ENCODE data around the gene KEL. TPM values are rescaled to one million over a fixed set of nuclear protein-coding genes. Genes with fewer than 3 reads are reported as not detected.

Gene KEL
- total and polyA plus RNA-seq, 2 of the 4 experiments (the other 2 are of a cell fraction): 0.03 TPM; not detected in 1

DNA sequence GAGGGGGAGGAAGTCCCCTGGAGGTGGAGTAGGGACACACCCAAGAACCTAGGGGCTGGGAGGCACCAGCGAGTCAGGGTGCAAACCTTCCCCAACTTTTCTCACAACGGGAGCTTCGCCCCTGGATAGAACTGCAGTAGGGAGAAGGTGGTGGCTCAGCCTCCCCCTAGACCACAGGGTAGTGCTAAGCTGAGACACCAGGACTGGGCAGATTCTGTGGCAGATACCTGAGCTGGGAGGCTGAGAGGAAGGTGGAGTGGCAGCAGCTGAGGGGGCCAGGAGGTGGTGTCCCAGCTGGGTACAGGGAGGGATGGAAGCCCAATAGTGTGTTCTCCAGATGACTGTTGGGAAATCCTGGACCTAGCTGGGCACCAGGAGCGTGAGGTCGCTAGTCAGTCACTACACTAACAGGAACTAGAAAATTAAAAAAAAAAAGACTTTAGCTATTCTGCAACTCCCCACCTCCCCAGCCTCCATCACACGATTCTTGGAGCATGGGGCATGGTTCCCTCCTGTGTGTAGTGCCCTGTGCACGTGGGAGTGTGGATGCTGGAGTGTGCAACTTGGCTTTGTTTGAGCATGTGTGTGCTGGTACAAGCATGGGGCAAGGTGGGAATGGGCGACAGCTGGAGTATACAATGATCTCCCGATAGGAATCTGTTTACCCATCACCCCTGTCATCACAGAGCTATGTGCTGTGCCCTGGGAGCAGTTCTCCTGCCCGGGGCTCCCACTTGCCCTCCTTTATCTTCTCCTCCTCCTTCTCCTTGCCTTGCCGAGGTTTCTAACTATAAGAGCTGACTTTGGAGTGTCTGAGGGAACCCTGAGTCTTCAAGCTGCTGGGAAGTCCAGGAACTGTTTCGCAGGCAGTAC, 67.8 kb downstream of the KEL start (continued):
- no peak for TF ChIP-seq MAZ (IDR thresholded peaks at IDR 0.05; ENCODE audit: borderline replicate concordance, low read depth, low read length)

DNA sequence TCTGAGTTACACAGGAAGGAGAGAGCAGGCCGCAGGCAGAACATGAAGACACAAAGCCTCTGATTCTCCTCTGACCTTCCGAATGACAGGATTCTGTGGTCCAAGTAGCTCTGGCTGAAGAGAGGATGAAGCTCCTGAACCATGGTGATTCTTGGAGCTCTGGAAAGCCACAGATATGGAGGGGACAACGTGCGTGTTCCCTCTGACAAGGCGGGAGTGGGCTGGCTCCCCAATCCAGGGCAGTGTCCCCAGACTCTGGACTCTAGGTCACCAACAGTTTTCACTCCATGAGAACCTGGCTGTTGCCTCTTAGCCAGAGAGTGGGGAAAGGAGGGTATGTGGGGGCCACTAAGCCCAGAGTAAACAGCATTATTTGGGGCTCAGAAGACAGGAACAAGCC, 69.2 kb downstream of the KEL start:
- Histone ChIP-seq H4K5ac (ENCODE audit: low read depth, low read length) (no peak overlapping the region), H2BK20ac (ENCODE audit: low read depth, low read length) (no peak overlapping the region), H4K91ac (ENCODE audit: insufficient read depth, low read depth, low read length) (no peak overlapping the region), H3K4me1 (ENCODE audit: control insufficient read depth, insufficient read depth, low read length) (no peaks in the 10 kb centered on the region), H2BK5ac (ENCODE audit: low read depth, low read length, poor library complexity, severe bottlenecking) (no peak overlapping the region), H3K4me2 (ENCODE audit: low read depth, low read length) (no peak overlapping the region), H2BK120ac (ENCODE audit: low read depth, low read length) (no peak overlapping the region), H2BK15ac (ENCODE audit: low read depth, low read length) (no peak overlapping the region), H3K18ac (ENCODE audit: low read depth, low read length) (no peak overlapping the region), H2AK5ac (ENCODE audit: low read depth, low read length) (no peak overlapping the region), H4K8ac (ENCODE audit: low read depth in 2 of 2, low read length in 2 of 2) (no peak overlapping the region), H3K27me3 (ENCODE audit: control insufficient read depth, insufficient read depth, low read length) (no peaks in the 10 kb centered on the region), H3K79me1 (ENCODE audit: low read depth in 1 of 2, low read length in 2 of 2) (no peaks in the 10 kb centered on the region), H3K9me3 (ENCODE audit: control insufficient read depth, insufficient read depth, low read length) (peaks cover 6% of the 10 kb centered on the region; the same call in 1 of the 2 replicates), H3K14ac (replicated peaks; ENCODE audit: low read depth, low read length) (no peak overlapping the region), H3K27ac (ENCODE audit: insufficient read depth, low read length) (no peak overlapping the region), H3K9me1 (ENCODE audit: insufficient read depth, low read length) (no peaks in the 10 kb centered on the region), H3K4ac (ENCODE audit: low read depth, low read length) (no peak overlapping the region), H2AK9ac (replicated peaks; ENCODE audit: low read depth, low read length, poor library complexity) (no peak overlapping the region), H3K36me3 (ENCODE audit: control insufficient read depth, insufficient read depth, low read length) (no peaks in the 10 kb centered on the region), H3K9ac (ENCODE audit: low read depth, low read length) (no peak overlapping the region), H2AFZ (replicated peaks; ENCODE audit: low read length, poor library complexity) (no peak overlapping the region), H3K56ac (ENCODE audit: extremely low read depth, insufficient read depth, low read length) (no peak overlapping the region), H3K23ac (ENCODE audit: low read depth, low read length) (no peak overlapping the region), H3K4me3 (ENCODE audit: insufficient read depth, low read depth, low read length) (no peak overlapping the region), H4K20me1 (ENCODE audit: insufficient read depth, low read length) (no peaks in the 10 kb centered on the region)
- no TSS peak for BruUV-seq (replicated peaks)
- no peak for DNase-seq
- in situ Hi-C loops (cut with MboI; ENCODE audit: low sequenced_read_pairs): no loop called here
- dilution Hi-C loops (cut with HindIII; ENCODE audit: low sequenced_read_pairs, unreplicated experiment): no loop called here
- intact Hi-C loops (cut with micrococcal nuclease): no loop called here
- no peak for ATAC-seq (ENCODE audit: low read depth)
- CTCF ChIA-PET: interaction anchor here (0.8 kb wide), 1 partner anchor 7 kb away, joined by 3 read pairs; no protein-coding TSS in a partner anchor
- POLR2A ChIA-PET (ENCODE audit: unreplicated experiment): no interaction called here
- WGBS, 2 experiments (ENCODE audit: extremely low coverage in 2 of 2, insufficient read length in 1 of 2): no CpG with 5 or more reads among the region's 5 CpGs
- TF ChIP-seq MXI1 (IDR thresholded peaks at IDR 0.05; ENCODE audit: borderline replicate concordance, low read depth, low read length): no peak
- TF ChIP-seq, protein P1, sequence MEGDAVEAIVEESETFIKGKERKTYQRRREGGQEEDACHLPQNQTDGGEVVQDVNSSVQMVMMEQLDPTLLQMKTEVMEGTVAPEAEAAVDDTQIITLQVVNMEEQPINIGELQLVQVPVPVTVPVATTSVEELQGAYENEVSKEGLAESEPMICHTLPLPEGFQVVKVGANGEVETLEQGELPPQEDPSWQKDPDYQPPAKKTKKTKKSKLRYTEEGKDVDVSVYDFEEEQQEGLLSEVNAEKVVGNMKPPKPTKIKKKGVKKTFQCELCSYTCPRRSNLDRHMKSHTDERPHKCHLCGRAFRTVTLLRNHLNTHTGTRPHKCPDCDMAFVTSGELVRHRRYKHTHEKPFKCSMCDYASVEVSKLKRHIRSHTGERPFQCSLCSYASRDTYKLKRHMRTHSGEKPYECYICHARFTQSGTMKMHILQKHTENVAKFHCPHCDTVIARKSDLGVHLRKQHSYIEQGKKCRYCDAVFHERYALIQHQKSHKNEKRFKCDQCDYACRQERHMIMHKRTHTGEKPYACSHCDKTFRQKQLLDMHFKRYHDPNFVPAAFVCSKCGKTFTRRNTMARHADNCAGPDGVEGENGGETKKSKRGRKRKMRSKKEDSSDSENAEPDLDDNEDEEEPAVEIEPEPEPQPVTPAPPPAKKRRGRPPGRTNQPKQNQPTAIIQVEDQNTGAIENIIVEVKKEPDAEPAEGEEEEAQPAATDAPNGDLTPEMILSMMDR (conservative IDR thresholded peaks at IDR 0.05; ENCODE audit: low read depth, low read length): no peak
- TF ChIP-seq, protein P2, sequence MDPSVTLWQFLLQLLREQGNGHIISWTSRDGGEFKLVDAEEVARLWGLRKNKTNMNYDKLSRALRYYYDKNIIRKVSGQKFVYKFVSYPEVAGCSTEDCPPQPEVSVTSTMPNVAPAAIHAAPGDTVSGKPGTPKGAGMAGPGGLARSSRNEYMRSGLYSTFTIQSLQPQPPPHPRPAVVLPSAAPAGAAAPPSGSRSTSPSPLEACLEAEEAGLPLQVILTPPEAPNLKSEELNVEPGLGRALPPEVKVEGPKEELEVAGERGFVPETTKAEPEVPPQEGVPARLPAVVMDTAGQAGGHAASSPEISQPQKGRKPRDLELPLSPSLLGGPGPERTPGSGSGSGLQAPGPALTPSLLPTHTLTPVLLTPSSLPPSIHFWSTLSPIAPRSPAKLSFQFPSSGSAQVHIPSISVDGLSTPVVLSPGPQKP (IDR thresholded peaks at IDR 0.05; ENCODE audit: borderline replicate concordance, low read depth, low read length): no peak
- no peak for TF ChIP-seq SMC3 (IDR thresholded peaks at IDR 0.05; ENCODE audit: low read depth, low read length)
- no peak for TF ChIP-seq RCOR1 (IDR thresholded peaks at IDR 0.05; ENCODE audit: insufficient replicate concordance, low read length)
- TF ChIP-seq NFE2L2 (IDR thresholded peaks at IDR 0.05; ENCODE audit: low read depth, low read length): no peak
- no peak for TF ChIP-seq MAFK (IDR thresholded peaks at IDR 0.05; ENCODE audit: low read depth, low read length)
- TF ChIP-seq, protein P3, sequence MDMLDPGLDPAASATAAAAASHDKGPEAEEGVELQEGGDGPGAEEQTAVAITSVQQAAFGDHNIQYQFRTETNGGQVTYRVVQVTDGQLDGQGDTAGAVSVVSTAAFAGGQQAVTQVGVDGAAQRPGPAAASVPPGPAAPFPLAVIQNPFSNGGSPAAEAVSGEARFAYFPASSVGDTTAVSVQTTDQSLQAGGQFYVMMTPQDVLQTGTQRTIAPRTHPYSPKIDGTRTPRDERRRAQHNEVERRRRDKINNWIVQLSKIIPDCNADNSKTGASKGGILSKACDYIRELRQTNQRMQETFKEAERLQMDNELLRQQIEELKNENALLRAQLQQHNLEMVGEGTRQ (IDR thresholded peaks at IDR 0.05; ENCODE audit: low read depth, low read length): no peak
- no peak for TF ChIP-seq BHLHE40 (IDR thresholded peaks at IDR 0.05; ENCODE audit: low read depth, low read length)
- no peak for TF ChIP-seq POLR2A (IDR thresholded peaks at IDR 0.05; ENCODE audit: low read depth, low read length)
- no peak for TF ChIP-seq CEBPB (IDR thresholded peaks at IDR 0.05; ENCODE audit: low read depth, low read length)
- TF ChIP-seq FOS (IDR thresholded peaks at IDR 0.05; ENCODE audit: low read depth, low read length): no peak
